ENCODE results near the gene PRKACB. TPM values are rescaled to one million over a fixed set of nuclear protein-coding genes. Genes with fewer than 3 reads are reported as not detected.

The PRKACB gene
- total RNA-seq, 1 donor from 2014 or later, result 13.7 TPM

DNA sequence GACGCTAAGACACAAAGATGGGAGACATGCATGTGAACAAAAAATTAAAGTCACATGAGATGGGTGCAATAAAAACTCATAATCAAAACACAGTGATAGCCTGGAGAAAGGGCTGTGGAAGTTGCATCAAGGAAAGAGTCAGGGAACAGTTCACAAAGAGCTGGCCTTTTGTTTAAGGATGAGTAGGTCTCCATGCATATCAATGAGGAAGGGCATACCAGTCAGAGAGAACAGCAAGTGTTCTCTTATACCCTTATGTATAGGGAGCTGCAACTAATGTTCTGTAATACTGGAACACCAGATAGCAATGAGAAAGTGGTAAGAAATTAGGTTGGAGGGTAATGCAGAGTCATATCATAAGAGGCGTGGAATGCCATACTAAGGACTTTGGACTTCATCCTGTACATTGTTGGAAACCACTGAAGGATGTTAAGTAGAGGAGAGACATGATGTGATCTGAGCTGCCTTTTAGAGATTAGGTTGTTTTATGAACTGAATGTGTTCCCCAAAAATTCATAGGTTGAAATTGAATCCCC is 110.7 kb downstream of the PRKACB start:
- no peak overlapping the region for H3K4me3 ChIP-seq (ENCODE audit: low read depth, low read length)
- H3K27me3 ChIP-seq (ENCODE audit: control insufficient read depth, insufficient read depth, low read length), result no peaks in the 10 kb centered on the region
- no peaks in the 10 kb centered on the region for H3K36me3 ChIP-seq (ENCODE audit: control insufficient read depth, insufficient read depth, low read length)
- TF ChIP-seq, protein P1, sequence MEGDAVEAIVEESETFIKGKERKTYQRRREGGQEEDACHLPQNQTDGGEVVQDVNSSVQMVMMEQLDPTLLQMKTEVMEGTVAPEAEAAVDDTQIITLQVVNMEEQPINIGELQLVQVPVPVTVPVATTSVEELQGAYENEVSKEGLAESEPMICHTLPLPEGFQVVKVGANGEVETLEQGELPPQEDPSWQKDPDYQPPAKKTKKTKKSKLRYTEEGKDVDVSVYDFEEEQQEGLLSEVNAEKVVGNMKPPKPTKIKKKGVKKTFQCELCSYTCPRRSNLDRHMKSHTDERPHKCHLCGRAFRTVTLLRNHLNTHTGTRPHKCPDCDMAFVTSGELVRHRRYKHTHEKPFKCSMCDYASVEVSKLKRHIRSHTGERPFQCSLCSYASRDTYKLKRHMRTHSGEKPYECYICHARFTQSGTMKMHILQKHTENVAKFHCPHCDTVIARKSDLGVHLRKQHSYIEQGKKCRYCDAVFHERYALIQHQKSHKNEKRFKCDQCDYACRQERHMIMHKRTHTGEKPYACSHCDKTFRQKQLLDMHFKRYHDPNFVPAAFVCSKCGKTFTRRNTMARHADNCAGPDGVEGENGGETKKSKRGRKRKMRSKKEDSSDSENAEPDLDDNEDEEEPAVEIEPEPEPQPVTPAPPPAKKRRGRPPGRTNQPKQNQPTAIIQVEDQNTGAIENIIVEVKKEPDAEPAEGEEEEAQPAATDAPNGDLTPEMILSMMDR (IDR thresholded peaks at IDR 0.05; ENCODE audit: insufficient read depth, low read length, poor library complexity, severe bottlenecking), result no peak
- no peak for DNase-seq (ENCODE audit: low read depth)

DNA sequence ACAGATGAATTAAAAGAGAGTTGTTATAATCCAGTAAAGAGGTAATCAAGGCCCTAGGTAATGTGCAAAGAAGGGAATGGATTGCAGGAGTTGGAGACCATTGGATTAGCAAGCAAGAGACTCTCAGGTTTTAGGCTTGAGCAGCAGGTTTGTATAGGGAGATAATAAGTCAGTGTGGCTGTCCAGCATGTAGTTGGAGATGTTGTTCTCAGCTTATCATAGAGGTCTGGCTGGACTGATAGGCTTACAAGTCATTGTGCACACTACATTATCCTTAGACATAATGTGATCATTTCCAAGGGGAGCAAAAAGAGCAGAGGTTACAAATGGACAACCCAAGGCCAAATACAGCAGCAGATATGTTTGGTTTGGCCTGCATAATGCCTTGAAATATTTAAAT is 111.5 kb downstream of the PRKACB start:
- H3K27me3 ChIP-seq (ENCODE audit: control insufficient read depth, insufficient read depth, low read length), result no peaks in the 10 kb centered on the region
- TF ChIP-seq, protein P1 (IDR thresholded peaks at IDR 0.05; ENCODE audit: insufficient read depth, low read length, poor library complexity, severe bottlenecking), result no peak
- no peak for DNase-seq (ENCODE audit: low read depth)
- no peaks in the 10 kb centered on the region for H3K36me3 ChIP-seq (ENCODE audit: control insufficient read depth, insufficient read depth, low read length)
- H3K4me3 ChIP-seq (ENCODE audit: low read depth, low read length), result no peak overlapping the region

DNA sequence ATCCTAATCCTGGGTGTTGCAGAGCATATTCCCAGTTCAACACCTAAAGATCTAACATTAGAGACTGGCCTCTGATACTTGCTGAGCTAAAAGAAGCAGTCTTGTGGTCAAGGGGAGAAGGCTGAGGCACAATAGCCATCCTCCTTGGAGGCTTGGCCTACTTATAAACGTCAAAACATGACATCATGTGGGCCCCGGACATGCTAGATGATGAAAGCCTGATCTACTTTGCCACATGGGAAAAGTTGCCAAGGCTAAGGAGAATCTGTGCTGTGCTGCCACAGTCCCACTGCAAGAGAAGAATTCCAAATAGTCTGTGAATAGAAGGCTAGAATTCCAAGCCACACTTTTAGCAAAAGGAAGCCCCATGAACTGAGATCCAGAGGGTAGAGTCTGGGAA is 113.5 kb downstream of the PRKACB start:
- TF ChIP-seq, protein P1 (IDR thresholded peaks at IDR 0.05; ENCODE audit: insufficient read depth, low read length, poor library complexity, severe bottlenecking), result no peak
- H3K27me3 ChIP-seq (ENCODE audit: control insufficient read depth, insufficient read depth, low read length), result no peaks in the 10 kb centered on the region
- DNase-seq (ENCODE audit: low read depth), result no peak
- no peaks in the 10 kb centered on the region for H3K36me3 ChIP-seq (ENCODE audit: control insufficient read depth, insufficient read depth, low read length)
- no peak overlapping the region for H3K4me3 ChIP-seq (ENCODE audit: low read depth, low read length)

DNA sequence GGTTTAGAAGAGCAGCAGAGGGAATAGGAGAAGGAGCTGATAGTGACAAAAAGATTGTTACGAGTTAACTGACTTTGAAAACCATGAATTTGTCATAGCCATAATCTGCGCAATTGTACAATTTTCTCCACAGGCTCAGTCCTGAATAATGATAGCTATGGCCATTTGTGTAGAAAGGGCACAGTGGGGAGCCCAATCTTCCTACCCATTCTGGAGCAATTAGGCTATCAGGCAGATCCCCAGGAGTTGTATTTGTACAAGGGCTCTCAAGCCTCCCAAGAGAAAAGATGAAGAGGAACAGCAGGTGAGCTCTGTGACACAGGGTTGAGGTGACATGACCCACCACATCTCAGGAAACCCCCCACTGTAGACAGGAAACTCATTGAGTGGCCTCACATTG is 115.3 kb downstream of the PRKACB start:
- TF ChIP-seq, protein P1 (IDR thresholded peaks at IDR 0.05; ENCODE audit: insufficient read depth, low read length, poor library complexity, severe bottlenecking), result no peak
- H3K4me3 ChIP-seq (ENCODE audit: low read depth, low read length), result no peak overlapping the region
- H3K27me3 ChIP-seq (ENCODE audit: control insufficient read depth, insufficient read depth, low read length), result no peaks in the 10 kb centered on the region
- no peak for DNase-seq (ENCODE audit: low read depth)
- H3K36me3 ChIP-seq (ENCODE audit: control insufficient read depth, insufficient read depth, low read length), result no peaks in the 10 kb centered on the region

DNA sequence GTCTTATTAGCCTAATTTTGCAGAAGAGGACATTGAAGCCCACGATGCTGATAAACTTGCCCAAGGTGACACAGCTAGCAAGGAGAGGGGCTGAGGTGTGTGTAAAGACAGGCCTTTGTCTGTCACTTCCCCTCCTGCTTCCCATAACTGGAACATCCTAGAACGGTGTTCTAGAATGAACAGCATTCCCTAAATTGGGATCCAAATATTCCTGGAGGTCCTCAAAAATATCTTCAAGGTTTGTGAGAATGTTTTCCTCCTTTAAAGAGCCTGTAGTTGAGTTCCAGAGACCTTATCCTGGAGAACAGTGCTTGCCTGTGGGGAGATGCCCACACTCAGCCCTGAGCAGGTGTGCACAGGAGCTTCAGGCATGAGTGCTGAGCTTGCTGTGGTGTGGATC is 115.9 kb downstream of the PRKACB start:
- Histone ChIP-seq H3K36me3 (ENCODE audit: control insufficient read depth, insufficient read depth, low read length) (no peaks in the 10 kb centered on the region), H3K27me3 (ENCODE audit: control insufficient read depth, insufficient read depth, low read length) (no peaks in the 10 kb centered on the region), H3K4me3 (ENCODE audit: low read depth, low read length) (no peak overlapping the region)
- no peak for DNase-seq (ENCODE audit: low read depth)
- TF ChIP-seq, protein P1 (IDR thresholded peaks at IDR 0.05; ENCODE audit: insufficient read depth, low read length, poor library complexity, severe bottlenecking), result no peak

DNA sequence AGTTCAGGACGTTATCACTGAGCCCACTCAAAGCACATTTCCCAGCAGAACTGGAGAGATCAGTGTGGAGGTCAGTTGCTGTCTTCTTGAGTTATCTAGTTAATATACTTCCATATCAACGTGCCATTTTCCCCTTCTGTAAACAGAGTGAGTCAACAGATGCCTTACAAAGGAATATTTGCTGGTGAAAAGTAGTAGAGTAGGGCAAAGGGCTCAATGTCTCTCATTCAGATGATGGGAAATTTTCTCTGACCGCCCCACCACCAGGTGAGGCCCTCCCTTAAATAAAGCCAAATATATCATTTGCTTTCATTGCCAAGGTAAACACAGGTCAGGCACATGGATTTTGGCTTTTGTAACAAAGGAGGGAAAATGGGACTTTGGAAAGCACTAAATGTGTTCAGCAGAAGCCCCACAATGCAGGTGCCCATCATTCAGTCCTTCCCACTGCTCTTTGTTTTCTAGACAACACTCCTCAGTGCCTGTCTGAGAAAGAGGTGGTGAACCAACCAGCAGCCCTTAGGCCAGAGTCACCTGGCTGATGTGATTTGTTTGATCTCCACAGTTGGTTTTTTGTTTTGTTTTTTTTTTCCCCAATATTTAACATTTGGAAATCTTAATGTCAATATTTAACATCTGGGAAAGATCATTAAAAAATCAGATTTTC is 116.9 kb downstream of the PRKACB start:
- no peaks in the 10 kb centered on the region for H3K27me3 ChIP-seq (ENCODE audit: control insufficient read depth, insufficient read depth, low read length)
- no peak for DNase-seq (ENCODE audit: low read depth)
- H3K4me3 ChIP-seq (ENCODE audit: low read depth, low read length), result no peak overlapping the region
- TF ChIP-seq, protein P1 (IDR thresholded peaks at IDR 0.05; ENCODE audit: insufficient read depth, low read length, poor library complexity, severe bottlenecking), result no peak
- no peaks in the 10 kb centered on the region for H3K36me3 ChIP-seq (ENCODE audit: control insufficient read depth, insufficient read depth, low read length)
